Tibial artery (tissue), 4 donors: ENCODE data around the gene ALS2.

Source experiments
- DNase-seq, 2 donors: peaks; one replicate each; pipeline ENCODE4 v3.0.0-alpha.2; 2019
- H3K27ac ChIP-seq, 2 donors: fragments of 200-600 bp; sonication (generic) in 1 of 2; 1 replicate in 1 of 2; 2 replicates in 1 of 2; pipeline ENCODE4 v1.5.1; 2018 to 2019; ENCODE audit warnings: mild to moderate bottlenecking in 1 of 2
- H3K27me3 ChIP-seq, 2 donors: fragments of 200-600 bp; sonication (generic) in 1 of 2; one replicate each; pipeline versions ENCODE4 v1.5.1 to v1.6.0; 2016 to 2019
- H3K36me3 ChIP-seq, 3 donors: fragments of 200-600 bp; sonication (generic) in 2 of 3; one replicate each; pipeline ENCODE4 v1.5.1; 2016 to 2019; ENCODE audit warnings: mild to moderate bottlenecking in 2 of 3
- H3K4me1 ChIP-seq, 4 donors: fragments of 200-600 bp; sonication (generic) in 2 of 4; 1 replicate in 3 of 4; 2 replicates in 1 of 4; pipeline ENCODE4 v1.5.1; 2016 to 2019
- H3K4me3 ChIP-seq, 2 donors: fragments of 200-600 bp; sonication (generic) in 1 of 2; 1 replicate in 1 of 2; 2 replicates in 1 of 2; pipeline ENCODE4 v1.5.1; 2018 to 2019; ENCODE audit warnings: mild to moderate bottlenecking in 2 of 2
- H3K9me3 ChIP-seq, 3 donors: fragments of 200-600 bp; sonication (generic) in 1 of 3; one replicate each; pipeline ENCODE4 v1.5.1; 2016 to 2019
- CTCF ChIP-seq, 2 experiments: fragments of 200-600 bp in 1 of 2; fragments of 450-650 bp in 1 of 2; IDR thresholded peaks; one replicate each; pipeline ENCODE4 v1.5.1; 2017 to 2019; ENCODE audit warnings: antibody characterized with exemption in 2 of 2, mild to moderate bottlenecking in 1 of 2, moderate library complexity in 1 of 2
- intact Hi-C: fragments of 100-400 bp; cut with DNase I; formaldehyde crosslinking; loops from one replicate; pipeline ENCODE4 v1.15.0; 2023; ENCODE audit warnings: low total_unique reads

Gene ALS2

GRCh38 chr2:201698588-201699226, 82.0 kb downstream of the ALS2 start, which contains the start of gene MPP4:
Gene MPP4, minus strand, starts transcription at chr2:201698644. Its CDS starts 4,690 bp downstream, at chr2:201693954.
- no peak for DNase-seq
- no peaks in the 10 kb centered on the region for H3K9me3 ChIP-seq
- intact Hi-C loops, result no loop called here
- H3K4me1 ChIP-seq, result peaks cover 0 to 19% (median 6%) of the 10 kb centered on the region in 4 donors
- peaks cover 26 to 28% (median 27%) of the 10 kb centered on the region in 3 donors for H3K36me3 ChIP-seq
- H3K27me3 ChIP-seq, result no peaks in the 10 kb centered on the region
- TF ChIP-seq CTCF (IDR thresholded peaks at IDR 0.05), result no peak
- H3K27ac ChIP-seq, result peak within 1 kb of the TSS; percentile 25 to 47
- H3K4me3 ChIP-seq, result no peak within 1 kb of the TSS

GRCh38 chr2:201697899-201698298, 82.8 kb downstream of the ALS2 start:
- no peak for TF ChIP-seq CTCF (IDR thresholded peaks at IDR 0.05)
- DNase-seq, result no peak
- Histone ChIP-seq H3K9me3 (no peaks in the 10 kb centered on the region), H3K36me3 (peaks cover 20 to 21% (median 20%) of the 10 kb centered on the region in 3 donors), H3K27me3 (no peaks in the 10 kb centered on the region), H3K27ac (peak overlapping the region; percentile 25 to 47), H3K4me1 (peaks cover 0 to 19% (median 6%) of the 10 kb centered on the region in 4 donors), H3K4me3 (no peak overlapping the region)
- intact Hi-C loops, result no loop called here

- no peaks in the 10 kb centered on the region for H3K9me3 ChIP-seq
- H3K4me1 ChIP-seq, result peaks cover 0 to 19% (median 6%) of the 10 kb centered on the region in 4 donors
- DNase-seq, result no peak
- intact Hi-C loops, result no loop called here
- H3K4me3 ChIP-seq, result no peak overlapping the region
- H3K27me3 ChIP-seq, result no peaks in the 10 kb centered on the region
- no peak for TF ChIP-seq CTCF (IDR thresholded peaks at IDR 0.05)
- H3K27ac ChIP-seq, result no peak overlapping the region
- peaks cover 7 to 13% (median 9%) of the 10 kb centered on the region in 3 donors for H3K36me3 ChIP-seq
These were observed 84.5 kb downstream of the ALS2 start for GRCh38 chr2:201696151-201696659.

GRCh38 chr2:201685156-201685555, 95.6 kb downstream of the ALS2 start:
- H3K27ac ChIP-seq, result no peak overlapping the region
- H3K4me3 ChIP-seq, result no peak overlapping the region
- DNase-seq, result no peak
- no peaks in the 10 kb centered on the region for H3K4me1 ChIP-seq
- H3K36me3 ChIP-seq, result no peaks in the 10 kb centered on the region
- no peak for TF ChIP-seq CTCF (IDR thresholded peaks at IDR 0.05)
- intact Hi-C loops, result no loop called here
- H3K9me3 ChIP-seq, result no peaks in the 10 kb centered on the region
- no peaks in the 10 kb centered on the region for H3K27me3 ChIP-seq

GRCh38 chr2:201680743-201681142, 100.0 kb downstream of the ALS2 start:
- TF ChIP-seq CTCF (IDR thresholded peaks at IDR 0.05), result no peak
- no peak overlapping the region for H3K27ac ChIP-seq
- DNase-seq, result no peak
- H3K4me1 ChIP-seq, result no peaks in the 10 kb centered on the region
- no peaks in the 10 kb centered on the region for H3K9me3 ChIP-seq
- H3K27me3 ChIP-seq, result no peaks in the 10 kb centered on the region
- no peaks in the 10 kb centered on the region for H3K36me3 ChIP-seq
- intact Hi-C loops, result no loop called here
- no peak overlapping the region for H3K4me3 ChIP-seq
